ENCODE results near the gene RNASEH2A.
A peak's percentile ranks its signal among the peaks of the same experiment; 100 is the strongest.
"Not testable (repeated sequence)": the region's sequence is repeated elsewhere in the genome, so short reads cannot be mapped to it uniquely, and the experiment has no call there.

Gene RNASEH2A

DNA sequence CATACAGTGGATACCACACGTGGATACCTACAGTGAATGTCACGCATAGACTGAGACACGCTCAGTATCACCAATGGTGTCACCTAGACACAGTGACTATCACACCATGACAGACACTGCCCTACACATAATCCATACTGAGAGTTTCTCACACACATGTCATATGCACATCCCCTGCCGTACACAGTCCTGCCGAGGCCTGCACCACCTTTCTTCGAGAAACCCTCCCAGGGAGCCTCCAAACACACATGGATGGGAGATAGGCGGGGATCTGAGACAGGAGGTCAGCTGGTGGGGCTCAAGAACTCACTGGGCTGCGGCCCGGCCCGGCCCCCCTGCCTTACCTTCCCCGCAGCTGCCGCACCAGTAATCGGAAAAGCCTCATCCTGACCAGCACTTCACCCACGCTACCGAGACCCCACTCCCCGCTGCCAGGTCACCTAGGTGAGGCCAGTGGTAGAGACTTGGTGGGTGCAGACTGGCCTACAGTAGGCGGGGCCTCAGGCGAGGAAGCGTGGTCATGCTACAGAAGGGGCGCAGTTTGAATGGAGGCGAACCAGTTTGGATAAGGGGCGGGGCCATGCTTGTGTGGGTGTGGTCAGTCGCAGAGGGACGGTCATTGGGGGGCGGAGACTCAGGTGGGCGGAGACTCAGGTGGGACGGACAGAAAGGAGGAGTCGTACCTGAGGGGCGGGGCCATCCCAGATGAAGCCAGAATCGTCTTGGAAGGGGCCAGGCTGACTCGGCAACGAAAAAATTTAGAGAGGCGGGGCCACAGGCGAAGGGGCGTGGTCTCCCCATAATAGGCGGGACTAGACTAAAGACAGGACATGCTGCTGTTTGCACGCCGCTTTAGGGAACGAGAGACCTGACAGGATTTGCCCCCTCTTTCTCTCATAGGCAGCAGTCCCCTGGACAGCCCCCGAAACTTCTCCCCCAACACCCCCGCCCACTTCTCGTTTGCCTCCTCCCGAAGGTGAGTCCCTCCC lies 34.0 kb downstream of the RNASEH2A start:
- peaks cover 8 to 16% of the 10 kb centered on the region in 2 donors for H3K4me1 ChIP-seq (ENCODE audit: control insufficient read depth in 1 of 2, insufficient read depth in 2 of 2, low read length in 2 of 2)
- H3K4me3 ChIP-seq (ENCODE audit: low read depth in 1 of 2, low read length in 2 of 2), result peak overlapping the region in 1 of 2 donors; percentile 58
- no peaks in the 10 kb centered on the region for H3K9me3 ChIP-seq (ENCODE audit: control insufficient read depth in 1 of 2, low read length in 2 of 2)
- H3K27ac ChIP-seq (ENCODE audit: low read depth, low read length), result no peak overlapping the region
- H3K27me3 ChIP-seq (ENCODE audit: control insufficient read depth in 1 of 2, insufficient read depth in 2 of 2, low read length in 2 of 2), result peaks cover 64 to 75% of the 10 kb centered on the region in 2 donors
- H3K36me3 ChIP-seq (ENCODE audit: control insufficient read depth in 1 of 2, insufficient read depth in 2 of 2, low read length in 2 of 2), result no peaks in the 10 kb centered on the region
- no peak overlapping the region for H3K9ac ChIP-seq (ENCODE audit: low read depth in 1 of 2, low read length in 2 of 2)

- H3K27me3 ChIP-seq (ENCODE audit: control insufficient read depth in 1 of 2, insufficient read depth in 2 of 2, low read length in 2 of 2), result peaks cover 61 to 69% of the 10 kb centered on the region in 2 donors
- H3K36me3 ChIP-seq (ENCODE audit: control insufficient read depth in 1 of 2, insufficient read depth in 2 of 2, low read length in 2 of 2), result no peaks in the 10 kb centered on the region
- H3K4me3 ChIP-seq (ENCODE audit: low read depth in 1 of 2, low read length in 2 of 2), result peak overlapping the region; percentile 43 to 58
- H3K9me3 ChIP-seq (ENCODE audit: control insufficient read depth in 1 of 2, low read length in 2 of 2), result no peaks in the 10 kb centered on the region
- H3K27ac ChIP-seq (ENCODE audit: low read depth, low read length), result no peak overlapping the region
- no peak overlapping the region for H3K9ac ChIP-seq (ENCODE audit: low read depth in 1 of 2, low read length in 2 of 2)
- peaks cover 8 to 10% of the 10 kb centered on the region in 2 donors for H3K4me1 ChIP-seq (ENCODE audit: control insufficient read depth in 1 of 2, insufficient read depth in 2 of 2, low read length in 2 of 2)
Observed at GRCh38 chr19:12841094-12841493, 34.7 kb downstream of the RNASEH2A start.

DNA sequence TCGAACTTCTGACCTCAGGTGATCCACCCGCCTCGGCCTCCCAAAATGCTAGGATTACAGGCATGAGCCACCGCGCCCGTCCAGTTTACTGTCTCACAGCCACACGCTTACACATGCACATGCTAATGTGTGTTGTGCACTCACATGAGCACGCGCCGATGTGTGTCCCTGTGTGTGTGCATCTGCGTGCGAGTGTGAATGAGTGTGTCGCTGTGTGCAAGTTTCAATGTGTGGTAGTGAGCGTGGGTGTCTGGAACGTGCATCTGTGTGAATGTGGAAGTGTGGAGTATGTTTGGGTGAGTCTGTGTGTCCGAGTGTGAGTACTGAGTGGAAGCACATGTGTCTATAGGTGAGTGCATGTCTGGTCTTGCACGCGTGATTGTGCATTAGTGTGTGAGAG lies 36.1 kb downstream of the RNASEH2A start:
- H3K4me3 ChIP-seq (ENCODE audit: low read depth in 1 of 2, low read length in 2 of 2), result no peak overlapping the region
- peaks cover 11 to 14% of the 10 kb centered on the region in 2 donors for H3K4me1 ChIP-seq (ENCODE audit: control insufficient read depth in 1 of 2, insufficient read depth in 2 of 2, low read length in 2 of 2)
- no peak overlapping the region for H3K9ac ChIP-seq (ENCODE audit: low read depth in 1 of 2, low read length in 2 of 2)
- H3K36me3 ChIP-seq (ENCODE audit: control insufficient read depth in 1 of 2, insufficient read depth in 2 of 2, low read length in 2 of 2), result no peaks in the 10 kb centered on the region
- H3K27ac ChIP-seq (ENCODE audit: low read depth, low read length), result no peak overlapping the region
- H3K9me3 ChIP-seq (ENCODE audit: control insufficient read depth in 1 of 2, low read length in 2 of 2), result no peaks in the 10 kb centered on the region
- H3K27me3 ChIP-seq (ENCODE audit: control insufficient read depth in 1 of 2, insufficient read depth in 2 of 2, low read length in 2 of 2), result peaks cover 55 to 65% of the 10 kb centered on the region in 2 donors

DNA sequence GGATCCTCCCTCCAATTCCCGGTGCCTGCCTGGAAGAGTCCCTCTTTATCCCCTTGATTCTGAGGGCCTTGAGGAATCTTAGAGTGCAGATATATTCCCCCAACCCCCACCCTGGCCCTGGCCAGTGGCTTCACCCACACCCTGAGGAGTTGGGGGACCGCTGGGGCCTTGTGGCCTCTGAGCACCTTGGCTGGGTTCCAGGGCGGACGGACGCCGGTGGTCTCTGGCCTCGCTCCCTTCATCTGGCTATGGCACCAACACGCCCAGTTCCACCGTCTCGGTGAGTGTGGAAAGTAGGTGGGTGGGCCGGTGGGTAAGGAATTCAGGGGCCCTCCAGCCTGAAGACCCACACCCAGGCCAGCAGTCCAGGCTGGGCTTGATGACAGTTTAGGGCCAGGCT lies 36.9 kb downstream of the RNASEH2A start:
- Histone ChIP-seq H3K4me3 (ENCODE audit: low read depth in 1 of 2, low read length in 2 of 2) (no peak overlapping the region), H3K36me3 (ENCODE audit: control insufficient read depth in 1 of 2, insufficient read depth in 2 of 2, low read length in 2 of 2) (no peaks in the 10 kb centered on the region), H3K9ac (ENCODE audit: low read depth in 1 of 2, low read length in 2 of 2) (no peak overlapping the region), H3K27ac (ENCODE audit: low read depth, low read length) (no peak overlapping the region), H3K27me3 (ENCODE audit: control insufficient read depth in 1 of 2, insufficient read depth in 2 of 2, low read length in 2 of 2) (peaks cover 48 to 59% of the 10 kb centered on the region in 2 donors), H3K4me1 (ENCODE audit: control insufficient read depth in 1 of 2, insufficient read depth in 2 of 2, low read length in 2 of 2) (peaks cover 11 to 19% of the 10 kb centered on the region in 2 donors), H3K9me3 (ENCODE audit: control insufficient read depth in 1 of 2, low read length in 2 of 2) (no peaks in the 10 kb centered on the region)

DNA sequence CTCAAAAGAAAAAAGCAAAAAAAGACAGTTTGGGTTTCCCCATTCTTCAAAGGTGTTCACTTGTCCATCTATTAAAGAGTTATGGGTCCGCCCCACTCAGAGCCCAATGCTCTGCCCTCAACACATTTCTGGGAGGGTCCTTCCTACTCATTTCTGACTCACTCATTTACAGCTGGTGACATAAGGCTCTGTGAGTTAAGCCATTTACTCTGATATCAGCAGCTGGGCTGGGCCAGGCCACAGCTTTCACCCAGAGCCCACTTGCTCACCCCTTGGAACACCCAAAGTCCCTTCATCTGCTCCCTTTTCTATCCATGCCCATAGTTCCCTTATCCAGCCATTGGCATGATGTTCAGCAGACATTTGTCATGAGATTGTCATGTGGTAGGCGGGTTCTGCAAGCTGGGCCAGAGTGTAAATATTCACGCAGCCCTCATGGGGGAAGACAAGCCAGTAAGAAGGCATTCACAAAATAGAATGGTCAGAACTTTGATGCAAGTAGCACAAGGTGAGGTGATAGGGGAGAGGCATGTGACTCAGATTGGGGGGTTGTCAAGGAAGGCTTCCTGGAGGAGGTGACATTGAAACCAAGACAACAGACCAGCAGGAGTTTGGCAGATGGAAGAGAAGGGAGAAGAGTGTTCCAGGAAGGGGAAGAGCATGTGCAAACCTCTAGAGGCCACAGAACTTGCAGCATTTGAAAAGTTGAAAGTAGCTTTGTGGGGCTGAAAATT lies 37.8 kb downstream of the RNASEH2A start:
- Histone ChIP-seq H3K27me3 (ENCODE audit: control insufficient read depth in 1 of 2, insufficient read depth in 2 of 2, low read length in 2 of 2) (peaks cover 43 to 53% of the 10 kb centered on the region in 2 donors), H3K9me3 (ENCODE audit: control insufficient read depth in 1 of 2, low read length in 2 of 2) (no peaks in the 10 kb centered on the region), H3K27ac (ENCODE audit: low read depth, low read length) (no peak overlapping the region), H3K4me1 (ENCODE audit: control insufficient read depth in 1 of 2, insufficient read depth in 2 of 2, low read length in 2 of 2) (peaks cover 11 to 14% of the 10 kb centered on the region in 2 donors), H3K36me3 (ENCODE audit: control insufficient read depth in 1 of 2, insufficient read depth in 2 of 2, low read length in 2 of 2) (no peaks in the 10 kb centered on the region), H3K9ac (ENCODE audit: low read depth in 1 of 2, low read length in 2 of 2) (no peak overlapping the region), H3K4me3 (ENCODE audit: low read depth in 1 of 2, low read length in 2 of 2) (no peak overlapping the region)

DNA sequence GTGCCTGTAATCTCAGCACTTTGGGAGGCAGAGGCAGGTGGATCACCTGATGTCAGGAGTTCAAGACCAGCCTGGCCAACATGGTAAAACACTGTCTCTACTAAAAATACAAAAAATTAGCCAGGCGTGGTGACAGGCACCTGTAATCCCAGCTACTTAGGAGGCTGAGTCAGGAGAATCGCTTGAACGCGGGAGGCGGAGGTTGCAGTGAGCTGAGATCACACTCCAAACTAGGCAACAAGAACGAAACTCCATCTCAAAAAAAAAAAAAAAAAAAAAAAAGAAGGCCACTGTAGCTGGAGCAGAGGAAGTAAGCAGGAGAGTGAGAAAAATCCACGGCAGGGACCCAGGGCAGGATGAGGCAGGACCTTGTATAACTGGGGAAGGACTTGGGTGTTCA lies 40.2 kb downstream of the RNASEH2A start:
- H3K9ac ChIP-seq (ENCODE audit: low read depth in 1 of 2, low read length in 2 of 2); H3K36me3 ChIP-seq (ENCODE audit: control insufficient read depth in 1 of 2, insufficient read depth in 2 of 2, low read length in 2 of 2); H3K4me1 ChIP-seq (ENCODE audit: control insufficient read depth in 1 of 2, insufficient read depth in 2 of 2, low read length in 2 of 2); H3K4me3 ChIP-seq (ENCODE audit: low read depth in 1 of 2, low read length in 2 of 2); H3K9me3 ChIP-seq (ENCODE audit: control insufficient read depth in 1 of 2, low read length in 2 of 2); H3K27ac ChIP-seq (ENCODE audit: low read depth, low read length): not testable (repeated sequence)
- peaks cover 20 to 29% of the 10 kb centered on the region in 2 donors for H3K27me3 ChIP-seq (ENCODE audit: control insufficient read depth in 1 of 2, insufficient read depth in 2 of 2, low read length in 2 of 2)

DNA sequence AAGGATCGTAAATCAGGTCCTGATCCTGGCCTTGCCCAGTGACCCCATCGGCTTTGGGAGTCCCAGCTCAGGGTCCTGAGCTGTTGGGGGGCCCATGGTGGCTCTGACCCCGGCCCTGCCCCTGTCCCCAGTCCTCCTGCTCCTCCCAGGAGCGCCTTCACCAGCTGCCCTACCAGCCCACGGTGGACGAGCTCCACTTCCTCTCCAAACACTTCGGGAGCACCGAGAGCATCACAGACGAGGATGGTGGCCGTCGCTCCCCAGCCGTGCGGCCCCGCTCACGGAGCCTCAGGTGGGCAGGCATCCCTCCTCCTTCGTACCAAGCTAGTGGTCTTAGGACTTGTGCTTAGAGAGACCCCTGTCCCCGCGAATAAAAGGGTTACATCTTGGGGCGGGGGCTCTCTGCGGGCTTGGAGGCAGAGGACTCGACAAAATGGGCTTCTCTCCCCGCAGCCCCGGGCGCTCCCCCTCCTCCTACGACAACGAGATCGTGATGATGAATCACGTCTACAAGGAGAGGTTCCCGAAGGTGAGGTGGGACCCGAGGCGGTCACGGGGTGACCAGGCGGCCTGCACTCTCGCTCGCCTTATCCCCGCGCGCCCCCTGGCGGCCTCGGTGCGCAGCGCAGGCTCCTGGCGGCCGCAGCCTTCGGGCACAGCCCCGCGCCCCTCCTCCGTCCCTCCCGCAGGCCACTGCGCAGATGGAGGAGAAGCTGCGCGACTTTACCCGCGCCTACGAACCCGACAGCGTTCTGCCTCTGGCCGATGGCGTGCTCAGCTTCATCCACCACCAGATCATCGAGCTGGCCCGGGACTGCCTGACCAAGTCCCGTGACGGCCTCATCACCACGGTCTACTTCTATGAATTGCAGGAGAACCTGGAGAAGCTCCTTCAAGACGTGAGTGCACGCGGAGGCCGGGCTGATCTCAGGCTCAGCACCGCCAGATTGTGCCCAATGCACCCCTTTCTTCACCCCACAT lies 41.1 kb downstream of the RNASEH2A start:
- H3K27me3 ChIP-seq (ENCODE audit: control insufficient read depth in 1 of 2, insufficient read depth in 2 of 2, low read length in 2 of 2), result peaks cover 13 to 22% of the 10 kb centered on the region in 2 donors
- H3K27ac ChIP-seq (ENCODE audit: low read depth, low read length), result no peak overlapping the region
- H3K9me3 ChIP-seq (ENCODE audit: control insufficient read depth in 1 of 2, low read length in 2 of 2), result no peaks in the 10 kb centered on the region
- no peaks in the 10 kb centered on the region for H3K36me3 ChIP-seq (ENCODE audit: control insufficient read depth in 1 of 2, insufficient read depth in 2 of 2, low read length in 2 of 2)
- peak overlapping the region; percentile 20 to 60 for H3K9ac ChIP-seq (ENCODE audit: low read depth in 1 of 2, low read length in 2 of 2)
- H3K4me1 ChIP-seq (ENCODE audit: control insufficient read depth in 1 of 2, insufficient read depth in 2 of 2, low read length in 2 of 2), result peaks cover 3 to 9% of the 10 kb centered on the region in 2 donors
- H3K4me3 ChIP-seq (ENCODE audit: low read depth in 1 of 2, low read length in 2 of 2), result peak overlapping the region in 1 of 2 donors; percentile 54

DNA sequence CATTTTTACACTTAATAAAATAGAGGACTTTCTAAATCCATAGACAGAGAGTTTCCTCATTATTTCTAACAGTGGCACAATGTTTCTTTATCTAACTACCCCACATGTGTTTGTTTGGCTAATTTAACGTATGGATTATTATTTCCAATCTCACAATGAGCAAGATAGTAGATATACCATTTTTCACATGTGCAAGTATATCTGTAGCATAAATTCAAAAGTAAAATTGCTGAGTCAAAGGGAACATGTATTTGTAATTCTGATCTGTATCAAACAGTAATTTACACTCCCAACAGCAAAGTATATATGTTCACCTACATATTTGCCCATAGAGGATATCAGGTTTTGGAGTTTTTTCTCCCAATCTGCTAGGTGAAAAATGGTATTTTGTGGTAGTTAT lies 50.3 kb downstream of the RNASEH2A start:
- Histone ChIP-seq H3K27me3 (ENCODE audit: control insufficient read depth in 1 of 2, insufficient read depth in 2 of 2, low read length in 2 of 2) (no peaks in the 10 kb centered on the region), H3K4me3 (ENCODE audit: low read depth in 1 of 2, low read length in 2 of 2) (no peak overlapping the region), H3K9ac (ENCODE audit: low read depth in 1 of 2, low read length in 2 of 2) (no peak overlapping the region), H3K4me1 (ENCODE audit: control insufficient read depth in 1 of 2, insufficient read depth in 2 of 2, low read length in 2 of 2) (no peaks in the 10 kb centered on the region), H3K27ac (ENCODE audit: low read depth, low read length) (no peak overlapping the region), H3K36me3 (ENCODE audit: control insufficient read depth in 1 of 2, insufficient read depth in 2 of 2, low read length in 2 of 2) (no peaks in the 10 kb centered on the region), H3K9me3 (ENCODE audit: control insufficient read depth in 1 of 2, low read length in 2 of 2) (no peaks in the 10 kb centered on the region)

DNA sequence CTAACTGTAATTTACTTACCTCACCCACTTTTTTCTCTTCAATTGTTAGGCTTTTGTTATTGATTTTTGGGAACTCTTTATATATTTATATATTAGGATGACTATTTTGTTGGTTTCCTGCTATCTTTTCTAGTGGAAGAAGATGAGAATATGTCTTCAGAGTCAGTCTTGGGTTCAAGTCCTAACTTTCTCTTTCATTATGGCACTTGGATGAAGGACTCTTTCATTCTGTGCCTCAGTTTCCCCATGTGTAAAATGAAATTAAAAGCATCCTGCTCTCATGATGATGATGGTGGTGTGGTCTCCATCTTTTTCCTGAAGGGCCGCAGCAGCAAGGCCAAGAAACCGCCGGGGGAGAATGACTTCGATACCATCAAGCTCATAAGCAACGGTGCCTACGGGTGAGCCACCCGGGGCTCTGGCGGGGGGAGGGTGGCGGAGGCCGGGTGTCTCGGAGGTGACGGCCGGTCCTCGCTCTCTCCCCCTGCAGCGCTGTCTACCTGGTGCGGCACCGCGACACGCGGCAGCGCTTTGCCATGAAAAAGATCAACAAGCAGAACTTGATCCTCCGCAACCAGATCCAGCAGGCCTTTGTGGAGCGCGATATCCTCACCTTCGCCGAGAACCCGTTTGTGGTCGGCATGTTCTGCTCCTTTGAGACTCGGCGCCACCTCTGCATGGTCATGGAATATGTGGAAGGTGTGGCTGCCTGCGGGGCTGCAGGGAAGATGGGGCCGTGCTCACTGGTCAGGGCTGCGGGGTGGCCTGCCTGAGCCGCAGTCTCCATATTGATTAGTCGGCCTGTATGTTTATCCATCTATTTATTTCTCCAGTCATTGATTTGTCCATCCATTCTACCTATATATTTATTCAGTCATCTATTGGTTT lies 51.9 kb downstream of the RNASEH2A start:
- Histone ChIP-seq H3K36me3 (ENCODE audit: control insufficient read depth in 1 of 2, insufficient read depth in 2 of 2, low read length in 2 of 2) (no peaks in the 10 kb centered on the region), H3K9me3 (ENCODE audit: control insufficient read depth in 1 of 2, low read length in 2 of 2) (no peaks in the 10 kb centered on the region), H3K4me1 (ENCODE audit: control insufficient read depth in 1 of 2, insufficient read depth in 2 of 2, low read length in 2 of 2) (no peaks in the 10 kb centered on the region), H3K4me3 (ENCODE audit: low read depth in 1 of 2, low read length in 2 of 2) (no peak overlapping the region), H3K9ac (ENCODE audit: low read depth in 1 of 2, low read length in 2 of 2) (no peak overlapping the region), H3K27me3 (ENCODE audit: control insufficient read depth in 1 of 2, insufficient read depth in 2 of 2, low read length in 2 of 2) (no peaks in the 10 kb centered on the region), H3K27ac (ENCODE audit: low read depth, low read length) (no peak overlapping the region)

Measured in duodenal mucosa (tissue), 2 donors.